ENCODE results near the gene FGF8.

- TF ChIP-seq, protein P1, sequence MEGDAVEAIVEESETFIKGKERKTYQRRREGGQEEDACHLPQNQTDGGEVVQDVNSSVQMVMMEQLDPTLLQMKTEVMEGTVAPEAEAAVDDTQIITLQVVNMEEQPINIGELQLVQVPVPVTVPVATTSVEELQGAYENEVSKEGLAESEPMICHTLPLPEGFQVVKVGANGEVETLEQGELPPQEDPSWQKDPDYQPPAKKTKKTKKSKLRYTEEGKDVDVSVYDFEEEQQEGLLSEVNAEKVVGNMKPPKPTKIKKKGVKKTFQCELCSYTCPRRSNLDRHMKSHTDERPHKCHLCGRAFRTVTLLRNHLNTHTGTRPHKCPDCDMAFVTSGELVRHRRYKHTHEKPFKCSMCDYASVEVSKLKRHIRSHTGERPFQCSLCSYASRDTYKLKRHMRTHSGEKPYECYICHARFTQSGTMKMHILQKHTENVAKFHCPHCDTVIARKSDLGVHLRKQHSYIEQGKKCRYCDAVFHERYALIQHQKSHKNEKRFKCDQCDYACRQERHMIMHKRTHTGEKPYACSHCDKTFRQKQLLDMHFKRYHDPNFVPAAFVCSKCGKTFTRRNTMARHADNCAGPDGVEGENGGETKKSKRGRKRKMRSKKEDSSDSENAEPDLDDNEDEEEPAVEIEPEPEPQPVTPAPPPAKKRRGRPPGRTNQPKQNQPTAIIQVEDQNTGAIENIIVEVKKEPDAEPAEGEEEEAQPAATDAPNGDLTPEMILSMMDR (conservative IDR thresholded peaks at IDR 0.05; ENCODE audit: low read depth, low read length): no peak
- TF ChIP-seq EZH2phosphoT487 (IDR thresholded peaks at IDR 0.05; ENCODE audit: borderline replicate concordance, low read length): no peak
- no peak for TF ChIP-seq EZH2 (IDR thresholded peaks at IDR 0.05; ENCODE audit: low read length, unreplicated experiment)
Measured at GRCh38 chr10:101776161-101776817, 375 bp upstream of the FGF8 start.
